RWPE1 (cell line): ENCODE data around the gene IGFBP6.

Experiments used
- CTCF ChIA-PET: fragments of 350-600 bp; sonication (Branson Sonifier 250); formaldehyde crosslinking; extraction: SDS; loops from one replicate; lab custom pipeline; 2021; lab: Yijun Ruan, JAX
- POLR2A ChIA-PET: fragments of 400-600 bp; formaldehyde crosslinking; extraction: SDS; loops from one replicate; lab custom pipeline; 2020; ENCODE audit warnings: antibody characterized with exemption; ENCODE audit not compliant: low non-redundant PET; lab: Yijun Ruan, JAX
- DNase-seq: peaks from one replicate; pipeline ENCODE4 v3.0.0; 2012; ENCODE audit warnings: low spot score
- H3K27ac ChIP-seq: fragments of 450-650 bp; 2 replicates; pipeline ENCODE4 v1.5.1; 2017
- TF ChIP-seq, protein P1 (sequence below): fragments of 450-650 bp; conservative IDR thresholded peaks from 2 replicates; pipeline ENCODE4 v1.5.1; 2017; ENCODE audit warnings: low read depth, mild to moderate bottlenecking

The IGFBP6 gene

GRCh38 chr12:53078425-53079225 lies 18.8 kb upstream of the IGFBP6 start:
- peak overlapping the region; percentile 89 for H3K27ac ChIP-seq
- ChIA-PET POLR2A (interaction anchor here (0.7 kb wide), 3 partner anchors 12 to 21 kb away, joined by 3 to 10 read pairs (median 3); no protein-coding TSS in a partner anchor), CTCF (interaction anchor here (0.5 to 5.0 kb wide), 2 partner anchors 12 to 31 kb away, joined by 4 to 37 read pairs; no protein-coding TSS in a partner anchor)
- TF ChIP-seq, protein P1, sequence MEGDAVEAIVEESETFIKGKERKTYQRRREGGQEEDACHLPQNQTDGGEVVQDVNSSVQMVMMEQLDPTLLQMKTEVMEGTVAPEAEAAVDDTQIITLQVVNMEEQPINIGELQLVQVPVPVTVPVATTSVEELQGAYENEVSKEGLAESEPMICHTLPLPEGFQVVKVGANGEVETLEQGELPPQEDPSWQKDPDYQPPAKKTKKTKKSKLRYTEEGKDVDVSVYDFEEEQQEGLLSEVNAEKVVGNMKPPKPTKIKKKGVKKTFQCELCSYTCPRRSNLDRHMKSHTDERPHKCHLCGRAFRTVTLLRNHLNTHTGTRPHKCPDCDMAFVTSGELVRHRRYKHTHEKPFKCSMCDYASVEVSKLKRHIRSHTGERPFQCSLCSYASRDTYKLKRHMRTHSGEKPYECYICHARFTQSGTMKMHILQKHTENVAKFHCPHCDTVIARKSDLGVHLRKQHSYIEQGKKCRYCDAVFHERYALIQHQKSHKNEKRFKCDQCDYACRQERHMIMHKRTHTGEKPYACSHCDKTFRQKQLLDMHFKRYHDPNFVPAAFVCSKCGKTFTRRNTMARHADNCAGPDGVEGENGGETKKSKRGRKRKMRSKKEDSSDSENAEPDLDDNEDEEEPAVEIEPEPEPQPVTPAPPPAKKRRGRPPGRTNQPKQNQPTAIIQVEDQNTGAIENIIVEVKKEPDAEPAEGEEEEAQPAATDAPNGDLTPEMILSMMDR, result no peak
- DNase-seq, result no peak

DNA sequence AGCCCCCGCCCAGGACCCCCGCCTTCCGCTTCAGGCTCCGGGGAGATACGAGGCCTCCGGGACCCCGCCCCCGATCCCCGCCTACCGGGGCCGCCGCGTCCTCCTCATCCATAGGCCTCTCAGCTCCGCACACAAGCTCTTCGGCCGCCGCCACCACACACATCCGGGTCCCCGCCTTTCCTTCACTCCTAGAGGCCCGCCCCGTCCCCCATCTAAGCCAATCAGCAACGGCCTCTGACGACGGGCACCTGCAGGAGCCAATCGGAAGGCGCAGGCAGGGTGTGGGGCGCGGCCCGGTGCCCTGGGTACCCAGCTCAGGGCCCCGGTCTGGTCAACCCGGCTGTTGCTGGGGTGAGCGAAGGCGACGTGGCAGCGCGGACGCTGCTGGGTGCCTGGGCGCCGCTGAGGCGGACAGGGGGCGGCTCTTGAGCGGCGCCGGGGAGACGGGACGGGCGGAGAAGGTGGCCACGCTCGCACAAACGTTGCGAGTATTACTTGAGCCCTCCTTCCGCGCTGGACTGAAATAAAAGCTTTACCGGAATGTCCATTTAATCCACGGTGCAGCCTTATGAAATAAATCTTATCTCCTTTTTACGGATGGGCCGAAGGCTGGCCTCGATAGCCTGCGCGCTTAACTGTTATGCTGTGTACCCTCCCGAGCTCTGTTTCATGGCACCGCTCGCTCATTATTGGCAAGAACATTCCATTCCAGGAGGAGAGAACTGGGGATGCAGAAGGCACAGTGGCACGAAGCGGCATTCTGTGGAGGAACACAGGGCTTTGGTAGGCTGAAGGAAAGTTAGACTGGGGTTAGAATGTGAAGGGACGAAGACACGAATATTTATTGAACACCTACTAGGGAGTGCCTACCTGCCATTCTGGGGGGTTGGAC lies 18.0 kb upstream of the IGFBP6 start, which contains the start of gene SPRYD3:
Gene SPRYD3 (minus strand): TSS at position 165 of the 892 bp plus-strand sequence. CDS start 57 bp downstream, at position 108.
- POLR2A ChIA-PET, result interaction anchor here (0.7 kb wide), 2 partner anchors 16 to 20 kb away, joined by 3 read pairs; no protein-coding TSS in a partner anchor
- TF ChIP-seq, protein P1, result no peak
- CTCF ChIA-PET, result interaction anchor here (0.6 to 5.0 kb wide), 2 partner anchors 13 to 19 kb away, joined by 3 to 37 read pairs; no protein-coding TSS in a partner anchor
- H3K27ac ChIP-seq, result peak within 1 kb of the TSS; percentile 89
- DNase-seq, result peak; percentile 100

DNA sequence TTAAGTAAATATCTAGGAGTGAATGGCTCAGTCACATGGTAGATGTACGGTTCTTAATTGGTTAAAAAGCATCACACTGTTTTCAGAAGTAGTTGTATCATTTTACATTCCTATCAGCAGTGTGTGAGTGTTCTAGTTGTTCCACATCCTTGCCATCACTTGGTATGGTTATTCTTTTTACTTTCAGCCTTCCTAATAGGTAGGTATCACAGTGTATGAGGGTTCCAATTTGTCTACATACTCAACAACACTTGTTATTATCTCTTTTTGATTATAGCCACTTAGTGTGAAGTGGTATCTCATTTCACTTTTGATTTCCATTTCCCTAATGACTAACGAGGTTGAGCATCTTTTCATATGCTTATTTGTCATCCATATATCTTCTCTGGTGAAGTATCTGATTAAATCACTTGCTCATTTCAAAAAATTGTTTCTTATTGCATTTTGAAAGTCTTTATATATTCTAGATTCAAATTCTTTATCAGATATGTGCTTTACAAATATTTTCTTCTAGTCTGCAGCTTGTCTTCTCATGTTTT lies 14.8 kb upstream of the IGFBP6 start:
- no peak for DNase-seq
- TF ChIP-seq, protein P1, result no peak
- ChIA-PET POLR2A (no interaction called here), CTCF (interaction anchor here (0.7 kb wide), 2 partner anchors 29 to 204 kb away, joined by 3 read pairs; no protein-coding TSS in a partner anchor)
- no peak overlapping the region for H3K27ac ChIP-seq

- CTCF ChIA-PET, result interaction anchor here (0.7 to 1.8 kb wide), 3 partner anchors 13 to 21 kb away, joined by 4 to 9 read pairs (median 7); no protein-coding TSS in a partner anchor
These were observed 11.1 kb upstream of the IGFBP6 start for GRCh38 chr12:53086361-53086760.

DNA sequence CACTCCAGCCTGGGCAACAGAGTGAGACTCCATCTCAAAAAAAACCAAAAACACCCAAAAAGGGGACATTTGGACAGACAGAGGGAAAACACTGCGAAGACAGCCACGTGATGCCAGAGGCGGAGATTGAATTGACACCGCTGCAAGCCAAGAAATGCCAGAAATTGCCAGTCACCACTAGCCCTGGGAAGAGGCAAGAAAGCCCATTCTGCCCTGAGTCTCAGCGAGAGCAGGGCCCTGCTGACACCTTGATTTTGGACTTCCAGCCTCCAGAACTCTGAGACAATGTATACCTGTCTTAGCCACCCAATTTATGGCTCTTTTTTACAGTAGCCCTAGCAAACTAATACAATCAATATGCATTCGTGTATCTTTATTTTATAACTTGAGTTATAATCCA lies 7.4 kb upstream of the IGFBP6 start:
- TF ChIP-seq, protein P1, result no peak
- ChIA-PET CTCF (interaction anchor here (1.3 kb wide), 1 partner anchor 24 kb away, joined by 3 read pairs; no protein-coding TSS in a partner anchor), POLR2A (no interaction called here)
- DNase-seq, result no peak
- H3K27ac ChIP-seq, result no peak overlapping the region

More at GRCh38 chr12:53086361-53086760, 11.1 kb upstream of the IGFBP6 start:
- TF ChIP-seq, protein P1, result no peak
- no peak overlapping the region for H3K27ac ChIP-seq
- no peak for DNase-seq
- POLR2A ChIA-PET, result no interaction called here
